Mononuclear cell (primary cell): ENCODE data around the gene IRF2BP2. TPM values are rescaled to one million over a fixed set of nuclear protein-coding genes. Genes with fewer than 3 reads are reported as not detected.

Source experiments
- H3K27me3 ChIP-seq: 2 replicates; pipeline ENCODE4 v1.6.0; 2011; ENCODE audit warnings: low read length, control low read depth; ENCODE audit not compliant: insufficient read depth
- H3K4me1 ChIP-seq: 2 replicates; pipeline ENCODE4 v1.5.1; 2011; ENCODE audit warnings: mild to moderate bottlenecking, low read length, control low read depth; ENCODE audit not compliant: insufficient read depth
- H3K4me3 ChIP-seq: 2 replicates; pipeline ENCODE4 v1.5.1; 2011; ENCODE audit warnings: mild to moderate bottlenecking, low read length, moderate library complexity
- H3K9me3 ChIP-seq: 2 replicates; pipeline ENCODE4 v1.5.1; 2011; ENCODE audit warnings: low read depth, mild to moderate bottlenecking, control low read depth, low read length
- total RNA-seq: library from RNA; depleted of rRNA; stranded (reverse); fragments of >200 nt; gene quantifications from one replicate; pipeline ENCODE4 v1.2.3, GENCODE V29; 2012

IRF2BP2 gene
- total RNA-seq: 465 TPM

DNA sequence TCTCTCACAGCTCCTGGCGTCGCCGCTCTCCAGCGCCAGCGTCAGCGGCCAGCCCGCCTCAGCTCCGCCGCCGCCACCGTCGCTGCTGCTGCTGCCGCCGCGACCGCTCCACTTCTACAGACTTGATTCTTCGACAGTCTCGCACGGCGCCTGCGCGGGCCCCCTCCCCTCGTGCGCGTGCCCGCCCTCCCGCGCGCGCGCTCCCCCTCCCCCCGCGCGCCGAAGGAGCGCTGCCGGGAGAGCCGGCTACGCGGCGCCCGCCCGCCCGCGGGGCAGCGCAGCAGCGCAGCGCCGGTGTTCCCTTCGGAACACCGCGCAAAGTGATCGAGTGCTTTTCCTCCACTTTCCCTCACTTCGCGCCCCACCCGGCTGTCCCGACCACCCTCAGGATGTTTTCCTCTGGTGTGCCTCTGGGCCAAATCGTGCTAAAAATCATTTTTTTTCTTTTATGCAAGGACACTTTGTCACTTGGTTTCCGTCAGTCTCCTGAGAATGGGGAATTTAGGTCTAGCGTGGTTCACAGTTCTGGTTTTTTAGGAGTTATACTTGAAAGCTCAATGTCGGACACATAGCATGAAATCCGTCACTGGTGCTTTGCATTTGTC is at the start of gene IRF2BP2:
IRF2BP2 (minus strand) TSS at position 118 of the 605 bp plus-strand sequence. CDS start 684 bp downstream, outside the sequence.
- H3K4me1 ChIP-seq: peaks cover 53% of the 10 kb centered on the region

DNA sequence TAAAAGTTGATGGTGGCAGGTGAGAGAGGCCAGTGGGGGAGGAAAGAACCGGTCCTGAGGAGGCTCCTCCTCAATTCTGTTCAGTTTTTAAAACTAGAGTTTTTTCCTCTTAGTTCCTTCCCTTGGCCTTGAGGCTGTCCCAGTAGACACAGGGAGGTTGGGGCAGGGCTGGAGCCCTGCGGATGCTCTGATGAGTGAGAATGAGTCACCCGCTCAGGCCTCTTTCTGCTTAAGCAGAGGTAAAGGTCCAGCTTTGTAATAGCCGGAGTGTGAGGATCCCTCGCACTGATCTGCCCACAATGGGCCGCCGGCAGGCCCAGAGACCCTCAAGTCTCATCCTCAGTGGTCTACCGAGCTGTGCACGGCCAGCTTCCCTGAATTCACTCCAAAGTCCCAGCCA is 49.6 kb upstream of the IRF2BP2 start:
- no peaks in the 10 kb centered on the region for H3K27me3 ChIP-seq
- H3K4me1 ChIP-seq: peaks cover 49% of the 10 kb centered on the region
- no peaks in the 10 kb centered on the region for H3K9me3 ChIP-seq
- H3K4me3 ChIP-seq: no peak overlapping the region

More for the DNA sequence above, at the start of gene IRF2BP2:
- H3K9me3 ChIP-seq: no peaks in the 10 kb centered on the region
- no peaks in the 10 kb centered on the region for H3K27me3 ChIP-seq
- H3K4me3 ChIP-seq: peak within 1 kb of the TSS; percentile 74

DNA sequence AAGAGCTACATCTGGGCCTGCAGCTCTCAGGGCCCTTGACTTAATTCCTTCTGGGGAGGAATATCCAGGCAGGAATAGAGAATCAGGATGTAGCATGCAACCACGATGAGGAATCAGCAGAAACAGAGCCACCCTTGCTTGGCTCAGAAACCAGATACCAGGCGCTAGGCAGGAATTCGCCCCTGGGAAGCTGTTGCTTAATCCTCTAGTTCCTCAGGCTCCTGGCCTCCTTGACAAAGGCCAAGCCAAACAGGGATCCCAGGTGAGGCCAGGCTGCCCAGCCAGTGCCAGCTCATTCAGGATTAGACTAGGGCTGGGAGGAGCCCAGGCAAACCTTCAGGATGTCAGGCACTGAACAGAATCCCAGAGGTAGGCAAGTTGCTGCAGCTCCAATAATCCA is 48.2 kb upstream of the IRF2BP2 start:
- Histone ChIP-seq H3K9me3 (no peaks in the 10 kb centered on the region), H3K4me3 (no peak overlapping the region), H3K4me1 (peaks cover 41% of the 10 kb centered on the region), H3K27me3 (no peaks in the 10 kb centered on the region)

DNA sequence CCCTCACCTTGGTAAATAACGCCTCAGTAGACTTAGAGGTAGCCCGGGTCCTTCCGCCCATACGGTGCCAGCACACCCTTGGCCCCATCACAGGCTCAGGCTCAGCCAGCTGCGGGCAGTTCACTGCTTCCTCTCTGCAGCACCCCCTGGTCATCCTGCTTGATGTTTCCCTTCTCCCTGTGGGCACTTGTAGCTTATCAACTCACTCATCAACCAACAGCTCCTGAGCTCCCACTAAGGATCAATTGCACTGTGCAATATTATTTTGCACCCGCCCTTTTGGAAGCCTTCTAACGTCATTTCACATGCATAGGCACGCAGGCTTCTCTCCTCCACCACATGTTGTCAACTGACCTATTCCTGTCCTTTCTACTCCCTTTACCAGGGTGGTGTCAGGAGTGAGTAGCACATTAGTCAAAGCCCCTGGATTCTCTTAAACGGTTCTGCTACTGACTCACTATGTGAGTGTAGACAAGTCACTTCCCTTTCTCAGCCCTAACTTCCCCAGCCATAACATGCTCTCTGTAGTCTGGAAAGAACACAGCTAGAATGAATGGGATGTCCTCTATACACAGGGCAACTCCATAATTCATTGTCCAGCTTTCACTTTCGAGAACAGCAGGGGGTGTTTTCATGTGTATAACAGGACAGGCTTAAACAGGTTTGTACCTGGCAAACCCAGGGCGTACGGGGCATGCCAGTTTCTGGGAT is 47.1 kb upstream of the IRF2BP2 start:
- Histone ChIP-seq H3K4me3 (no peak overlapping the region), H3K4me1 (peaks cover 36% of the 10 kb centered on the region), H3K27me3 (no peaks in the 10 kb centered on the region), H3K9me3 (no peaks in the 10 kb centered on the region)

DNA sequence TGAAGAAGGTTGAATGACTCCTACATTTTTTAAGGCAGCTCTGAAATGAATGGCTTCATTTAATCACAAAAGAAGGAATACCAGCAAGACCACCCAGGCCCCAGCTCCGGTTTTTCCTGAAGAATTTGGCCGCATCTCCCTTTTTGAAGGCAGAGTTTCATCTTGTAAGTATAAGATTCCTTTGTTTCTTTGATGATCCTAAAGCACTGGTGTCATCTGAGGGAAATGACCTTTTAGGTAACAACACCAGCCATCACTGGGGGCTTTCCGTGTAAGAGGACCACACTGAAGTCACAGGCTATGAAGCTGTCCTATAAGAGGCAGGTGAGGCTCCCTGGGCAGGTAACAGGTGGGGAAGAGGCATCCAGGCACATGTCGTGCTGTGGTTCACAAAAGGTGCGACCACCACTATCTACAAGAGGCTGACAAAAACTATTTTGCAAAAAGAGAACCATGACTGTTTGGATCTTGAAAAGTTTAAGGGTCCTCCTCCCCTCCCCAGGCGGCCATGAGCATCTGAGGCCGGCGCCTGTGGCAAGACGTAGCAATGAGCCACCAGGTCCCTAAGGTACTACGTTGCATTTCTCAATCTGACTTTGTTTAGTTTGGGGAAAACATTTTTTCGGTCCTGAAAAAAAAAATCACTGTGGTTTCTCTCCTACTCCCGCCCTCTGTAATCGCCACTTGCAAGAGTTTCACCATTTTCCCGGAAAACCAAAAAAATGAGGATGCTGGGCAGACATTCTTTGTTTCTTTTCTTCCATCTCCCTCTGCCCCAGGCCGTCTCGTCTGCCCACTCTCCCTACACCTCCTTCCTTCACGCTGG is 46.3 kb upstream of the IRF2BP2 start:
- H3K4me1 ChIP-seq: peaks cover 36% of the 10 kb centered on the region
- no peaks in the 10 kb centered on the region for H3K27me3 ChIP-seq
- H3K4me3 ChIP-seq: no peak overlapping the region
- no peaks in the 10 kb centered on the region for H3K9me3 ChIP-seq

DNA sequence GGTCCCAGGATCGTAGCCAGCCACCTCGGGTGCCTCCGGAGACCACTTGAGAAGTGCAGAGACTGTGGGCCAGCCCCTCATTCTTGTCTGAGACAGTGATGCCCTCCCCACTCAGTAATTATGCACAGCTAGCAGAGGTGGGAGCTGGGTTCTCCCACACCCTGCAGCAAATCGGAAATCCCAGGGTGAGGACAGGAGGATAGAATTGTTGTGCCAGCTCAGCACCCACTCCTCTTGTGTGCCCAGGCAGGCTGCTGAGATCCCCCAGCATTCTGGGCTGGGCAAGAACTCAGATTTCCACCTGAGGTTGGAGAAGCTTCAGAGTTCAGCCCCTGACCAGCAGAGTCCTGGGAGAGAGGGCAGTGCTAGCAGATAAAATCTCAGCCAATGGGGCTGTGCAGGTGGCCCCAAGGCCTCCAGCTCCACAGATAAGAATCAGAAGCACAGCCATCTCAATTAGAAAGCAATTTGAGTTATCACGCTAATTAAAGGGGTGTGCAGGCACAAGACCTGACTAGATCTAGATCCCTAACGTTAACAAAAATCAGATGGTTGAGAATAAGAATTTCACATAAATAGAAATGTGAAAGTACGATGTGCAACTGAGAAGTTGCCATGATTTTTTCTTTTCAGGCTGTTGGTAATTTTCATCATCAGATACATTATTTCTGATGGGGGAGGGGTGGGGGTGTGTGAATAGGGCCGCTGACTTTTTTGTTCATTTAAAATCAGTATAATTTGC is 45.5 kb upstream of the IRF2BP2 start:
- H3K27me3 ChIP-seq: no peaks in the 10 kb centered on the region
- H3K9me3 ChIP-seq: no peaks in the 10 kb centered on the region
- no peak overlapping the region for H3K4me3 ChIP-seq
- H3K4me1 ChIP-seq: peaks cover 36% of the 10 kb centered on the region

DNA sequence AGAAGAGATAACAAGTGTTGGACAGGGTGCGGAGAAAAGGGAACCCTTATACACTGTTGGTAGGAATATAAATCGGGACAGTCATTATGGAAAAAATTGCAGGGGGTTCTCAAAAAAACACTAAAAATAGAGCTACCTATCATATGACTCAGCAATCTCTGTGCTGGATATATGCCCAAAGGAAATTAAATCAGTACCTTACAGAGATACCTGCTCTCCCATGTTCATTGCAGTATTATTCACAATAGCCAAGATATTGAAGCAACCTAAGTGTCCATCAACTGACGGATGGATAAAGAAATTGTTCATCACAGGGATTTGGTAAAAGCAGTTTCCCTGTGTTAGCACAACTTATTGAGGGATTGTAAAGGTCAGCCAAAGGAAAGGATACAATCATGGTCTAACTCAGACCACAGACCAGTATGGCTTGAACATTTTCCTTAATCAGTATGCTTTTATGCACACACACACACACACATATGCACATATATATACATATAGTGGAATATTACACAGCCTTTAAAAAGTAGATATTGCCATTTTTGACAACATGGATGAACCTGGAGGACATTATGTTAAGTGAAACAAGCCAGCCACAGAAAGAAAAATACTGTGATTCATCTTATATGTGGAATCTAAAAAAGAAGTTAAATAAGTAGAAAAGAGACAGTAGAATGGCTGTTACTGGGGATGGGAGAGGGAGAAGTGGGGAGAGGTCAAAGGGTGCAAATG is 44.2 kb upstream of the IRF2BP2 start:
- Histone ChIP-seq H3K27me3 (no peaks in the 10 kb centered on the region), H3K4me1 (peaks cover 28% of the 10 kb centered on the region), H3K4me3 (no peak overlapping the region), H3K9me3 (no peaks in the 10 kb centered on the region)

DNA sequence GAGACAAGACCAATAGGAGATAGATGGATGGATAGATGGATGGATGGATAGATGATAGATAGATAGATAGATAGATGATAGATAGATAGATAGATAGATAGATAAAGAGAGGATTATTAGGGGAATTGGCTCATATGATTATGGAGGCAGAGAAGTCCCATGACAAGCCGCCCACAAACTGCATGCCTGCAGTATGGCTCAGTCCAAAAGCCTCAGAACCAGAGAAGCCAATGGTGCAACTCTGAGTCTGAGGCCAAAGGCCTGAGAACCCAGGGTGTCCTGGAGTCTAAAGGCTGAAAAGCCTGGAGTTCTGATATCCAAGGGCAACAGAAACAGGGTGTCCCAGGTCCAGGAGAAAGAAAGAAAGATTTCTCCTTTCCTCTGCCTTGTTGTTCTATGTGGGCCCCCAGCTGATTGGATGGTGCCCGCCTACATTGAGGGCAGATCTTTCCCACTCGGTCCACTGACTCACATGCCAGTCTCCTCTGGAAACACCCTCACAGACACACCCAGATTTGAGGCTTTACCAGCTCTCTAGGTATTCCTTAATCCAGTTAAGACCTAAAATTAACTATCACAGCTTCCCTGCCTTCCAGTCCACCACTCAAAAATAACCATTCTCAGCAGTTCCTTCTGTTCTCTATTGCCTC is 39.6 kb upstream of the IRF2BP2 start:
- Histone ChIP-seq H3K4me1 (peaks cover 15% of the 10 kb centered on the region), H3K27me3 (no peaks in the 10 kb centered on the region), H3K4me3 (no peak overlapping the region), H3K9me3 (no peaks in the 10 kb centered on the region)

DNA sequence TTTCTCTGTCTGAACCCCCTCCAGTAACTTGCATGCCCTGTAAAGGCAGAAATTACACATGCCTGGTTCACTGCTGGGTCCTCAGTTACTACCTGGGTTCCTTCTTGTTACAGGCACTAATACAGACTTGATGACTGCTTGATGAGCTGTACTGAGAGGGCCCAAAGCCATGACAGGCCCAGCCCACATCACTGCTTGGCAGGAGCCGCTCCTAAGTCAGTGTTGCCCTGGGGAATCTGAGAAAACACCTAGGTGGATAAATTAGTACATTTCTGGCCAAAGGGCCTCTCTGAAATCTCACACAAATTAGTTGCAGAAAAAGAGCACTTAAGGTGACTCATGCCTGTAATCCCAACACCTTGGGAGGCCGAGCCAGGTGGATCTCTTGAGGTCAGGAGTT is 37.8 kb upstream of the IRF2BP2 start:
- Histone ChIP-seq H3K27me3 (no peaks in the 10 kb centered on the region), H3K9me3 (no peaks in the 10 kb centered on the region), H3K4me1 (peaks cover 15% of the 10 kb centered on the region), H3K4me3 (no peak overlapping the region)

DNA sequence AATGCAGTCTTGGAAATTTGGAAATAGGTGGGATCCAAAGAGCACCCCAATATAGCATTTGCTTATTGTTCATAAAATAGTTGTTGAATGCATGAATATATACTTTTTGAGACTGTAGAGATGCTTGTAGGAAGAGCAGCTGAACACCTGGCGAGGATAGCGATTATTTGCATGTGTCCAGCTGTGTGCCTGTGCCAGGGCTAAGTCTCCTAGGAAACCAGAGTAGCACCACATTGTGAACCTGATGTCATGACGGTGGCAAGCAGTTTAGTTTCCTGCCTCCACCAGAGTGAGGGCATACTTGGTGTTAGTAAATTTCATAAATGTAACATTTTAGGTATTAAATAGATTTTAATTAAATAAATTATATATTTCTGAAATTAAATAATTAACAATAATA is 37.3 kb upstream of the IRF2BP2 start:
- no peaks in the 10 kb centered on the region for H3K9me3 ChIP-seq
- H3K4me1 ChIP-seq: peaks cover 15% of the 10 kb centered on the region
- no peaks in the 10 kb centered on the region for H3K27me3 ChIP-seq
- no peak overlapping the region for H3K4me3 ChIP-seq

DNA sequence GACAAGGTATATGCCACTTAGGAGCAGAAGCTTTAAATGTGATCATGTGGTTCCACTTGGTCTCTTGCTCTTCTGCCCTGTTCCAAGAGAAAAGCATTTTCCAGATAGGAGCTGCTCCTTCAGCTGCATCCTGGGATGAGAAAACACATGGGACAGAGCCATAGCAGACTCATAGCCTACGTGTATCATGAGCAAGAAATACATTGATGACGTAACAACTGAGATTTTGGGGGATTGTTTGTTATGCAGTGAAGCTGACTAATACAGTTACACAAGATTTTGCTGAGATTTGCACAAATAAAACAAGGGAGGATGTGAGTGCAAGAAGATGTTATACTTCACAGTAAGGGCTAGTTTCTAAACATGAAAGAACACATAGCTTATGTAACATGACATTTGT is 36.0 kb upstream of the IRF2BP2 start:
- no peaks in the 10 kb centered on the region for H3K27me3 ChIP-seq
- H3K9me3 ChIP-seq: no peaks in the 10 kb centered on the region
- peaks cover 15% of the 10 kb centered on the region for H3K4me1 ChIP-seq
- no peak overlapping the region for H3K4me3 ChIP-seq

DNA sequence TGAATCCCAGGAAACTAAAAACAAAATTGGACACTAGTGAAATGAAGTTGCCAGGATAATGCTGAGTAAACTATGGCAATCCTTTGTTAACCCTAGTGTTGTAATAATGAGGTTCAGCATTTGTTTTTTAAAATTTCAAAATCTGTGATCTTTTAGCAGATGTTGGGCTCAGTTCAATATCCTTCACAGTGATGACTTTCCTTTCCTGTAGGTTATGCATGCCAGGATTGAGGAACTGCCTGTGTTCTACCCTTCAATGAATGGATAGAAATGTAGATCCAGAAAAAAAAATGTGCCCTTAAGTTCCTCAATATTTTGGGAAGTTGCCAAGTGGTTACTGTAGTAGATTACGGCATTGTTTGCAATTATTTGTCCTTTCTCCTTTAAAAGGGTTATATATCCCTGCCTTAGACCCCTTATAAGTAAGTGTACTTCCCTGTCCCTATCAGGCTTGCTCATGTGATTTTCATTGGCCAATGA is 35.5 kb upstream of the IRF2BP2 start:
- Histone ChIP-seq H3K4me3 (no peak overlapping the region), H3K9me3 (no peaks in the 10 kb centered on the region), H3K27me3 (no peaks in the 10 kb centered on the region), H3K4me1 (peaks cover 15% of the 10 kb centered on the region)

DNA sequence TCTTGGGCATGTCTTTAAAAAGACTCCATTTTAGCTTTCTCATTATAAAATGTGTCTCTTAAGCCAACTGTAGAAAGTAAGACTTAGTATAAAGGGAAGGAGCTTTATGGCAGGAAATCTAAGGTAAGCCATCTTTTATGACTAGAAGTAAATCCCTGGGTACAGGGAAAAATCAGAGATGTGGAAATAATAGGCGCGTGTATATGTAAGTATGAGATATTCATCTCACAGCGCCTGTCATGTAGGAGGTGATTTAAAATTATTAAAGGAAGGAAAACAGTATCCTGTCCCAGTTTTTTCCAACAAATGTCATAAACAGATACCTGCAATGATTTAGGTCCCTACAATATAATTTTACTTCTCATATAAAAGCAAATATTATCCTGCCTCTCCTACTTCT is 35.0 kb upstream of the IRF2BP2 start:
- Histone ChIP-seq H3K27me3 (no peaks in the 10 kb centered on the region), H3K4me3 (no peak overlapping the region), H3K9me3 (no peaks in the 10 kb centered on the region), H3K4me1 (peaks cover 15% of the 10 kb centered on the region)

DNA sequence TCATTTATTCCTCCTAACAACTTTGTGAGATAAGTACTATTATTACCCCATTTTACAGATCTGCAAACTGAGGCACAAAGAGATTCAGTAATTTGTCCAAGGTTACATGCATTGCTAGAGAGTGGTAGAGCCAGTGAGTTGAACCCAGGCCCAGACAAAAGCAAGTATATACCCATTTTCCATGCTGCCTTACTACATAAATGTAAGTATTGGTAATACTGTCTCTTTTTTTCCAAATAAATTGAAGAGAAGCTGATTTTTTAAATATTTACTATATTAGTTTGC is 33.8 kb upstream of the IRF2BP2 start:
- H3K9me3 ChIP-seq: no peaks in the 10 kb centered on the region
- H3K4me3 ChIP-seq: no peak overlapping the region

More for the DNA sequence above, 33.8 kb upstream of the IRF2BP2 start:
- no peaks in the 10 kb centered on the region for H3K27me3 ChIP-seq
- H3K4me1 ChIP-seq: peaks cover 15% of the 10 kb centered on the region
